ENCODE results near the gene CNIH4.
"Not testable (repeated sequence)": the region's sequence is repeated elsewhere in the genome, so short reads cannot be mapped to it uniquely, and the experiment has no call there.

CNIH4 gene

DNA sequence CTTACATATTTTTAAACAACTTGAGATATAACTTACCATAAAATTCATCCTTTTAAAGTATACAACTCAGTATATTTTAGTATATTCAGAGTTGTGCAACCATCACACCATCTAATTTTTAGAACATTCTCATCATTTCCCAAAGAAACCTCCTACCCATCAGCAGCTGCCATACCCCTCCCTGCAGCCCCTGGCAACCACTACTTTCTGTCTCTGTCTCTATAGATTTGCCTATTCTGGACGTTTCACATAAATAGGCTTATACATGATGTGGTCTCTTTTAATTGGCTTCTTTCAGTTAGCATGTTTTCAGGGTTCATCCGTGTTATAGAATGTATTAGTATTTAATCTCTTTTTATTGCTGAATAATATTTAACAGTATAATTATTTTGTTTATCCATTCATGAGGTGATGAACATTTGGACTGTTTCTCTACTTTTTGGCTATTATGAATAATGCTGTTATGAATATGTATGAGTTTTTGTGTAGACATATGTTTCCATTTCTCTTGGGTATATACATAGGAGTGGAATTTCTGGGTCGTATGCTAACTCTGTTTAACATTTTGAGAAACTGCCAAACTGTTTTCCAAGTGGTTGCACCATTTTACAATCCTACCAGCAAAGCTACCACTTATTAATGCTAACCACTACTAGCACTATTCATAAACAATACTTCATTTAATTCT is 48.4 kb downstream of the CNIH4 start:
- H3K27me3 Mint-ChIP-seq, result no peaks in the 10 kb centered on the region
- H3K4me1 Mint-ChIP-seq (ENCODE audit: low read depth), result peaks cover 44% of the 10 kb centered on the region
- H3K27ac Mint-ChIP-seq, result peak overlapping the region; percentile 64
- H3K36me3 Mint-ChIP-seq, result peaks cover 20% of the 10 kb centered on the region
- H3K9me3 Mint-ChIP-seq (ENCODE audit: low read depth), result no peaks in the 10 kb centered on the region
- no peak overlapping the region for H3K4me3 Mint-ChIP-seq

GRCh38 chr1:224405604-224405970 is 48.9 kb downstream of the CNIH4 start:
- Mint-ChIP-seq H3K9me3 (ENCODE audit: low read depth) (no peaks in the 10 kb centered on the region), H3K27me3 (no peaks in the 10 kb centered on the region), H3K36me3 (peaks cover 20% of the 10 kb centered on the region), H3K4me3 (no peak overlapping the region), H3K4me1 (ENCODE audit: low read depth) (peaks cover 44% of the 10 kb centered on the region), H3K27ac (peak overlapping the region; percentile 59)

DNA sequence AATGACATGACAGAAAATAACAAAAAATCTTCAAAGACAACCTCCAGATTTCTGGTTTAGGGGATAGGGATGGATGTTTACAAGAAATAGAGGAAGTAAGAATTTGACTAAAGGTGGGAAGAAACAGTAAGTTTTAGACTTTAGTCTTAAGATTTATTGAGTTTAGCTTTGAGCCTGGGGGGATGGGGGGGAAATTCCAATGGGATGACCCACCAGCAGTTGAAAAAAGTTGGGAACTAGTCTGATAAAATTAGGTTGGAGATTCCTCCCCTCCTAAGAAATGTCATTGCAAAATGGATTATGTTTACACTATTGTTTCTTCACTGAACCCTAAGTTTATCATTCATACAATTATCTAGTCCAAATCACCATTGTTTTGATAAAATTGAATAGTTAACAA is 49.5 kb downstream of the CNIH4 start:
- Mint-ChIP-seq H3K27me3 (no peaks in the 10 kb centered on the region), H3K4me1 (ENCODE audit: low read depth) (peaks cover 43% of the 10 kb centered on the region), H3K4me3 (no peak overlapping the region), H3K9me3 (ENCODE audit: low read depth) (no peaks in the 10 kb centered on the region), H3K36me3 (peaks cover 20% of the 10 kb centered on the region), H3K27ac (peak overlapping the region; percentile 59)

GRCh38 chr1:224407571-224408293 is 51.1 kb downstream of the CNIH4 start:
- H3K4me1 Mint-ChIP-seq (ENCODE audit: low read depth), result peaks cover 37% of the 10 kb centered on the region
- H3K36me3 Mint-ChIP-seq, result peaks cover 19% of the 10 kb centered on the region
- H3K9me3 Mint-ChIP-seq (ENCODE audit: low read depth), result no peaks in the 10 kb centered on the region
- no peak overlapping the region for H3K4me3 Mint-ChIP-seq
- peak overlapping the region; percentile 28 for H3K27ac Mint-ChIP-seq
- H3K27me3 Mint-ChIP-seq, result no peaks in the 10 kb centered on the region

- Mint-ChIP-seq H3K36me3 (peaks cover 19% of the 10 kb centered on the region), H3K9me3 (ENCODE audit: low read depth) (no peaks in the 10 kb centered on the region), H3K27ac (peak overlapping the region; percentile 4), H3K27me3 (no peaks in the 10 kb centered on the region), H3K4me3 (no peak overlapping the region), H3K4me1 (ENCODE audit: low read depth) (peaks cover 36% of the 10 kb centered on the region)
Measured at GRCh38 chr1:224408294-224408590, 51.6 kb downstream of the CNIH4 start.

DNA sequence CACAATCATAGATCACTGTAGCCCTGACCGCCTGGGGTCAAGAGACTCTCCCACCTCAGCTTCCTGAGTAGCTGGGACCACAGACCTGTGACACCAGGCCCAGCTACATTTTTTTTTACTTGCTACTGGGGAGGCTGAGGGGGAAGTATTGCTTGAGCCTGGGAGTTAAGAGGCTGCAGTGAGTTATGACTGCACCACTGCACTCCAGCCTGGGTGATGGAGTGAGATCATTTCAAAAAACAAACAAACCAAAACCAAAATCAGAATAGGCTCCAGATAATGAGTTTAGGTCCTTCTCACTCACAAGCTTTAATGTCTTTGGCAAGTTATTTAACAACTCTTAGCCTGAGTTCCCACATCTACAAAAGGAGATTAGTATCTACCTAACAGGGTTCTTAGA is 55.1 kb downstream of the CNIH4 start:
- no peak overlapping the region for H3K4me3 Mint-ChIP-seq
- H3K36me3 Mint-ChIP-seq, result peaks cover 7% of the 10 kb centered on the region
- H3K27ac Mint-ChIP-seq, result peak overlapping the region; percentile 46
- H3K27me3 Mint-ChIP-seq, result no peaks in the 10 kb centered on the region
- H3K4me1 Mint-ChIP-seq (ENCODE audit: low read depth), result peaks cover 22% of the 10 kb centered on the region
- H3K9me3 Mint-ChIP-seq (ENCODE audit: low read depth), result no peaks in the 10 kb centered on the region

DNA sequence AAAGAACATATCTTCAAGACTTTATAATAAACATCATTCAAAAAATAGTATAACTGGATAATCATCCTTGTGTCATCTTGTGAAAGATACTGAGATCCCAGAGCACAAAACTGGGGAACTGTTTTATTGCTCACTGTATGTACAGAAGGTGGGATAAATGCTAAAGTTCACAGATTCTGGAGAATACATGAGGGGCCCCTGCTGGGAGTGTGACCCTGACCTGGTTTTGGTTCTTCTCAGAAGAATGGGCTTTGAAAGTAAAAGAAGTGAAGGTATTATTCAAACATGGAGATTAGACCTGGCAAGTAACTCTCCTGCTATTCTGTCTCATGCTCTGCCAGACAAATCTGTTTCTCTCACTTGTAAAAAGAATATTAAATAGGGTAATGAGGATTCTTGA is 63.4 kb downstream of the CNIH4 start:
- H3K27me3 Mint-ChIP-seq, result no peaks in the 10 kb centered on the region
- no peak overlapping the region for H3K27ac Mint-ChIP-seq
- H3K4me1 Mint-ChIP-seq (ENCODE audit: low read depth), result peaks cover 24% of the 10 kb centered on the region
- H3K36me3 Mint-ChIP-seq, result peaks cover 14% of the 10 kb centered on the region
- H3K4me3 Mint-ChIP-seq, result no peak overlapping the region
- no peaks in the 10 kb centered on the region for H3K9me3 Mint-ChIP-seq (ENCODE audit: low read depth)

DNA sequence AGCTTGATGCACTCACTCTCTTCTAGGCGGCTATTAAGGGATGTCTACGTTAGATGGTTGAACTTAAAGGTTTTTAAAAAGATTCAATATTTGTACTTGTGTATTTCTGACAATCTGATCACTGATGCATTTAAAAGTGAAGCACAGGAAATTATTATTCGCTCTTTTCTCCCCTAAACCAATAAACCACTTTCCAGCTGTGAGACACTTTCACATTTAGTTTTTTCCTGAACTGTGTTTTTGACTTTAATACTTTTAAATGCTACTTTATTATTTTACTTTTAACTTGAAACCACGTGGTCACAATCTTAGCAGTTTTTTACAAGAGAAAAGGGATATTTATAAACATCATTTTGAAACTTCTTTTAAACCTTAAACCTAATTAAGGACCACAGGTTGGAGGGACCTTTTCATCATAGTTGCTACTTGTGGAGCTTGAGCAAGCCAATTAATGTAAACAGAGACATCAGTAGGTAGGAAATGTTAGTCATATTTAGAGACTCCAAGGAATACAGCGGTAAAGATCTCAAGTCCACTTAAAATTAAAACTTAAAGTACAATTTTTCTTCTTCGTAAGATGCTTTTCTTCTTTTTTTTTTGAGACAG is 68.7 kb downstream of the CNIH4 start:
- Mint-ChIP-seq H3K36me3 (peaks cover 19% of the 10 kb centered on the region), H3K27ac (peak overlapping the region; percentile 68), H3K9me3 (ENCODE audit: low read depth) (no peaks in the 10 kb centered on the region), H3K4me1 (ENCODE audit: low read depth) (peaks cover 42% of the 10 kb centered on the region), H3K27me3 (no peaks in the 10 kb centered on the region), H3K4me3 (no peak overlapping the region)

DNA sequence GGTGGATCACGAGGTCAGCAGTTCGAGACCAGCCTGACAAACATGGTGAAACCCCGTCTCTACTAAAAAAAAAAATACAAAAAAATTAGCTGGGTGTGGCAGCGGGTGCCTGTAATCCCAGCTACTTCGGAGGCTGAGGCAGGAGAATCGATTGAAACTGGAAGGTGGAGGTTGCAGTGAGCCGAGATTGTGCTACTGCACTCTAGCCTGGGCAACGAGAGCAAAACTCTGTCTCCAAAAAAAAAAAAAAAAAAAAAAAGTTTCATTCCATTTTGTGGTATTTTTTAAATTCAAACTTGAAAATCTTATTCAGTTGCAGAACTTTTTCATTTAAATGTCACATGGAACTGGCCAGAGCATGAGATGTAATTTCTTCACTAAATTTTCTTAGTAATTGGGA is 70.2 kb downstream of the CNIH4 start:
- not testable (repeated sequence) for H3K9me3 Mint-ChIP-seq (ENCODE audit: low read depth); H3K27me3 Mint-ChIP-seq; H3K4me3 Mint-ChIP-seq; H3K27ac Mint-ChIP-seq
- Mint-ChIP-seq H3K4me1 (ENCODE audit: low read depth) (peaks cover 54% of the 10 kb centered on the region), H3K36me3 (peaks cover 20% of the 10 kb centered on the region)

- H3K27ac Mint-ChIP-seq, result no peak overlapping the region
- no peaks in the 10 kb centered on the region for H3K27me3 Mint-ChIP-seq
- peak overlapping the region; percentile 15 for H3K4me3 Mint-ChIP-seq
- peaks cover 59% of the 10 kb centered on the region for H3K4me1 Mint-ChIP-seq (ENCODE audit: low read depth)
- peaks cover 18% of the 10 kb centered on the region for H3K36me3 Mint-ChIP-seq
- no peaks in the 10 kb centered on the region for H3K9me3 Mint-ChIP-seq (ENCODE audit: low read depth)
Measured at GRCh38 chr1:224427346-224427745, 70.7 kb downstream of the CNIH4 start.

DNA sequence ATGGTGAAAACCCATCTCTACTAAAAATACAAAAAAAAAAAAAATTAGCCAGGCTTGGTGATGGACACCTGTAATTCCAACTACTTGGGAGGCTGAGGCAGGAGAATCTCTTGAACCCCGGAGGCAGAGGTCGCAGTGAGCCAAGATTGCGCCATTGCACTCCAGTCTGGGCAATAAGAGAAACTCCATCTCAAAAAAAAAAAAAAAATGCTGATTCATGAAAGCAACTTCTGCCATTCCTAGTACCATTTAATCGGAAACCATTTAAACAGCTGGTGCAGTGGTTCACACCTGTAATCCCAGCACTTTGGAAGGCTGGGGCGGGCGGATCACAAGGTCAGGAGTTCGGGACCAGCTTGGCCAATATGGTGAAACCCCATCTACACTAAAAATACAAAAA is 72.0 kb downstream of the CNIH4 start:
- not testable (repeated sequence) for H3K27me3 Mint-ChIP-seq; H3K27ac Mint-ChIP-seq; H3K9me3 Mint-ChIP-seq (ENCODE audit: low read depth)
- H3K36me3 Mint-ChIP-seq, result peaks cover 14% of the 10 kb centered on the region
- H3K4me3 Mint-ChIP-seq, result peak overlapping the region; percentile 40
- H3K4me1 Mint-ChIP-seq (ENCODE audit: low read depth), result peaks cover 62% of the 10 kb centered on the region

Measured in activated naive CD8-positive, alpha-beta T cell (primary cell).